ENCODE measurements around the gene TNRC6A. TPM values are rescaled to one million over a fixed set of nuclear protein-coding genes. Genes with fewer than 3 reads are reported as not detected.
"Not testable (repeated sequence)": the region's sequence is repeated elsewhere in the genome, so short reads cannot be mapped to it uniquely, and the experiment has no call there.

Gene TNRC6A
- total RNA-seq, 6 experiments from 2014 or later, result 17.0 to 38.4 (median 23.1) TPM

DNA sequence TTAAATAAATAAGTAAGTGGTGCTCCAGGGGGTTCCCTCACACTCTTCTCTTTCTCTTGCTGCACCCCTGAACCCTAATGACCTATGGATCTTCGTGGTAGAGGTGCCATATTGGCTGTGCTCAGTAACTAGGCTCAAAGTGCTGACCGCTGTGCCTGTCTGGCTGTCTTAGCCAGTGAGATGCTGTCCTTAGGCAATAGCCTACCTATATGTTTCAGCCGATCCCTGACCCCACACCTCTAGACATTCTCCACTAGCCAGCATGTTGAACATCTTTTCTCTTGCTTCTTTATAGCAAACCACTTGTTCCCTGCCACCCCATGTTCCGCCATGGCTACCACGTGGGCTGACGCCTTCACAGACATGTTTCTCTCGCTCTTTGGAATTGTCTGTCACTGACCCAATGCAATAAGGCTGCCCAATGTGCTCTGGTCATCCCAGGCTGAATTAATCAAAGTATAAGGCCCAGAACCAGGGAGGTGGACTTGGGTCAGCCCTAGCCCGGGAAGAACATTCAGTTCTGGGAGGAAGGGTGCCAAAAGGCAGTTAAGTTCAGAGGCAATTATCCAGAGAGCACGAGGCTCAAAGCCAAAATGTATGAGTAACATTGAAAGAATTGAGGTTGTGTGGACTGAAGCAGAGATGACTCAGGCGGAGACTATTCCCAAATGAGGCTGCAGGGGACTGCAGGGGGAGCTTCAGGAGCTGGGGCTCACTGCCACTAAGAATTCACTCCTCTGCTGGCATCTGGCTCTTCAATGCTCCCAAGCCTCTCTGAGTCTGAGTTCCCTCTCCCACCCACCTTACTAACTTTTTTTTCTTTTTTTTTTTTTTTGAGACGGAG is 28.7 kb upstream of the TNRC6A start:
- 50% methylated on average over 10 of the region's 11 CpGs for WGBS (ENCODE audit: insufficient coverage, low coverage, low lambda C conversion rate, missing lambda C conversion rate)
- H3K27ac ChIP-seq, result peak overlapping the region in 2 of 3 donors; percentile 30 to 36
- H3K4me1 ChIP-seq, result peaks cover 0 to 25% (median 8%) of the 10 kb centered on the region in 4 donors
- peak; percentile 91 to 96 (median 92) for ATAC-seq
- TF ChIP-seq CTCF (IDR thresholded peaks at IDR 0.05) (peak; percentile 29 to 35 (median 32)), POLR2A (IDR thresholded peaks at IDR 0.05) (no peak)
- intact Hi-C loops (cut with DNase I), result no loop called here
- no peaks in the 10 kb centered on the region for H3K36me3 ChIP-seq
- no peaks in the 10 kb centered on the region for H3K27me3 ChIP-seq
- peak; percentile 47 to 83 (median 58) for DNase-seq
- H3K4me3 ChIP-seq, result no peak overlapping the region
- H3K9me3 ChIP-seq, result no peaks in the 10 kb centered on the region

- Histone ChIP-seq H3K4me1 (peaks cover 0 to 33% (median 8%) of the 10 kb centered on the region in 4 donors), H3K36me3 (no peaks in the 10 kb centered on the region), H3K27ac (peak overlapping the region in 1 of 3 donors; percentile 36), H3K4me3 (no peak overlapping the region), H3K9me3 (no peaks in the 10 kb centered on the region), H3K27me3 (no peaks in the 10 kb centered on the region)
- peak in 1 of 4 donors; percentile 15 for ATAC-seq
- TF ChIP-seq CTCF (IDR thresholded peaks at IDR 0.05), result no peak
- no peak for TF ChIP-seq POLR2A (IDR thresholded peaks at IDR 0.05)
- DNase-seq, result peak in 1 of 3 donors; percentile 49
- intact Hi-C loops (cut with DNase I), result no loop called here
- WGBS (ENCODE audit: insufficient coverage, low coverage, low lambda C conversion rate, missing lambda C conversion rate), result 39% methylated on average over 5 of the region's 5 CpGs
These were observed 27.9 kb upstream of the TNRC6A start for GRCh38 chr16:24701521-24701951.

DNA sequence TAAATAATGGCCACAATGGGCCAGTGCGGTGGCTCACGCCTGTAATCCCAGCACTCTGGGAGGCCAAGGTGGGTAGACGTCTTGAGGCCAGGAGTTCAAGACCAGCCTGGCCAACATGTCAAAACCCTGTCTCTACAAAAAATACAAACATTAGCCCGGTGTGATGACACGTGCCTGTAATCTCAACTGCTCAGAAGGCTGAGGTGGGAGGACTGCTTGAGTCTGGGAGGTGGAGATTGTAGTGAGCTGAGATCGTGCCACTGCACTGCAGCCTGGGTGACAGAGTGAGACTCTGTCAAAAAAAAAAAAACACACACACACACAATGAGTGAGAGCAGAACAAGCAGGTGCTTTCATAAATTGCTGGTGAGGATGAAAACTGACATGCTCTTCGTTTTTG is 21.7 kb upstream of the TNRC6A start:
- ATAC-seq; H3K4me3 ChIP-seq; intact Hi-C loops (cut with DNase I); H3K27me3 ChIP-seq; DNase-seq; H3K9me3 ChIP-seq; H3K36me3 ChIP-seq; H3K27ac ChIP-seq: not testable (repeated sequence)
- WGBS (ENCODE audit: insufficient coverage, low coverage, low lambda C conversion rate, missing lambda C conversion rate), result 44% methylated on average over 7 of the region's 7 CpGs
- H3K4me1 ChIP-seq, result peaks cover 0 to 17% (median 3%) of the 10 kb centered on the region in 4 donors

DNA sequence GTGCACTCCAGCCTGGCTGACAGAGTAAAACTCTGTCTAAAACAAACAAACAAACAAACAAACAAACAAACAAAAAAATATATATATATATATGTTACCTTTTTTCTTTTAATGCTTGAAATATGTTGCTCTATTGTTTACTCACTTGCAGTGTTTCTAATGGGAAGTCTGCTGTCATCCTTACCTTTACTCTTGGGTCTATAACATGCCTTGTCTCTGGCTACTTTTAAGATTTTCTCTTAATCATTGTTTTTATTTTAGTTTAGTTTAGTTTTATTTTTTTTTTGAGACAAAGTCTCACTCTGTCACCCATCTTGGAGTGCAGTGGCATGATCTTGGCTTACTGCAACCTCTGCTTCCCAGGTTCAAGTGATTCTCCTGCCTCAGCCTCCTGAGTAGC is 16.1 kb upstream of the TNRC6A start:
- intact Hi-C loops (cut with DNase I), result no loop called here
- Histone ChIP-seq H3K4me1 (no peaks in the 10 kb centered on the region), H3K9me3 (no peaks in the 10 kb centered on the region), H3K4me3 (no peak overlapping the region), H3K36me3 (no peaks in the 10 kb centered on the region), H3K27ac (no peak overlapping the region), H3K27me3 (no peaks in the 10 kb centered on the region)
- ATAC-seq (no peak), DNase-seq (no peak)
- TF ChIP-seq CTCF (IDR thresholded peaks at IDR 0.05), result no peak
- TF ChIP-seq POLR2A (IDR thresholded peaks at IDR 0.05), result no peak

GRCh38 chr16:24717411-24717810 is 12.0 kb upstream of the TNRC6A start:
- DNase-seq, result no peak
- intact Hi-C loops (cut with DNase I), result no loop called here
- 83% methylated on average over 6 of the region's 6 CpGs for WGBS (ENCODE audit: insufficient coverage, low coverage, low lambda C conversion rate, missing lambda C conversion rate)

More at GRCh38 chr16:24717411-24717810, 12.0 kb upstream of the TNRC6A start:
- no peaks in the 10 kb centered on the region for H3K27me3 ChIP-seq
- TF ChIP-seq CTCF (IDR thresholded peaks at IDR 0.05) (no peak), POLR2A (IDR thresholded peaks at IDR 0.05) (no peak)
- H3K27ac ChIP-seq, result no peak overlapping the region
- no peaks in the 10 kb centered on the region for H3K4me1 ChIP-seq
- H3K36me3 ChIP-seq, result no peaks in the 10 kb centered on the region
- H3K9me3 ChIP-seq, result no peaks in the 10 kb centered on the region
- no peak overlapping the region for H3K4me3 ChIP-seq
- ATAC-seq, result no peak

Data from right lobe of liver (tissue), 6 donors.